GM23338 (cell line): ENCODE results near the gene NSF. TPM values are rescaled to one million over a fixed set of nuclear protein-coding genes. Genes with fewer than 3 reads are reported as not detected.

ENCODE experiments used
- ATAC-seq: fragments of 200-7000 bp; cut with Tn5 transposase; 3 replicates; pipeline ENCODE4 v1.9.1; 2020
- DNase-seq: peaks from one replicate; pipeline ENCODE4 v3.0.0-alpha.2; 2015; ENCODE audit warnings: low spot score
- H2AFZ ChIP-seq: fragments of 200-600 bp; sonication (generic); 2 replicates; pipeline ENCODE4 v1.8.0; 2016; ENCODE audit warnings: antibody characterized with exemption, mild to moderate bottlenecking, moderate library complexity
- H3F3A ChIP-seq: fragments of 200-600 bp; sonication (generic); replicated peaks from 2 replicates; pipeline ENCODE4 v1.8.0; 2017; ENCODE audit warnings: antibody characterized with exemption, mixed run types, low read depth
- H3K27ac ChIP-seq: fragments of 200-600 bp; sonication (generic); 2 replicates; pipeline ENCODE4 v1.6.1; 2016; ENCODE audit warnings: low read depth
- H3K27me3 ChIP-seq: fragments of 200-600 bp; sonication (generic); 2 replicates; pipeline ENCODE4 v1.8.0; 2016; ENCODE audit warnings: mild to moderate bottlenecking, mixed run types, moderate library complexity; ENCODE audit not compliant: insufficient read depth
- H3K36me3 ChIP-seq: fragments of 200-600 bp; sonication (generic); 2 replicates; pipeline ENCODE4 v1.8.0; 2016; ENCODE audit warnings: mild to moderate bottlenecking; ENCODE audit not compliant: insufficient read depth
- H3K4me1 ChIP-seq: fragments of 200-600 bp; sonication (generic); 2 replicates; pipeline ENCODE4 v1.8.0; 2016; ENCODE audit warnings: mild to moderate bottlenecking, moderate library complexity; ENCODE audit not compliant: insufficient read depth
- H3K4me2 ChIP-seq: fragments of 200-600 bp; sonication (generic); 2 replicates; pipeline ENCODE4 v1.7.1; 2017; ENCODE audit warnings: mixed run types
- H3K4me3 ChIP-seq: fragments of 200-600 bp; sonication (generic); 2 replicates; pipeline ENCODE4 v1.6.1; 2016; ENCODE audit warnings: mixed run types
- H3K79me2 ChIP-seq: fragments of 200-600 bp; sonication (generic); replicated peaks from 2 replicates; pipeline ENCODE4 v1.8.0; 2017; ENCODE audit warnings: mild to moderate bottlenecking; ENCODE audit not compliant: insufficient read depth
- H3K9me2 ChIP-seq: fragments of 200-600 bp; sonication (generic); 2 replicates; pipeline ENCODE4 v1.8.0; 2017; ENCODE audit not compliant: insufficient read depth
- H4K20me1 ChIP-seq: fragments of 200-600 bp; sonication (generic); replicated peaks from 2 replicates; pipeline ENCODE4 v1.8.0; 2017; ENCODE audit warnings: mild to moderate bottlenecking; ENCODE audit not compliant: insufficient read depth
- H3K27ac Mint-ChIP-seq: 2 replicates; pipeline ENCODE4 v1.8.0; 2020; ENCODE audit warnings: inconsistent platforms, mild to moderate bottlenecking, moderate library complexity, mixed read lengths
- H3K27me3 Mint-ChIP-seq: 3 replicates; pipeline ENCODE4 v1.8.0; 2022; ENCODE audit warnings: low read depth, mild to moderate bottlenecking, moderate library complexity, mixed read lengths, inconsistent platforms; ENCODE audit not compliant: insufficient read depth, poor library complexity
- H3K36me3 Mint-ChIP-seq: 3 replicates; pipeline ENCODE4 v1.8.0; 2021; ENCODE audit warnings: low read depth, mild to moderate bottlenecking, inconsistent platforms, moderate library complexity, mixed read lengths
- H3K4me1 Mint-ChIP-seq: 3 replicates; pipeline ENCODE4 v1.8.0; 2020; ENCODE audit warnings: mild to moderate bottlenecking, inconsistent platforms, mixed read lengths
- H3K4me3 Mint-ChIP-seq: 3 replicates; pipeline ENCODE4 v1.8.0; 2021; ENCODE audit warnings: moderate library complexity, mild to moderate bottlenecking, inconsistent platforms, mixed read lengths
- H3K9me3 Mint-ChIP-seq: 3 replicates; pipeline ENCODE4 v1.8.0; 2020; ENCODE audit warnings: moderate library complexity, mild to moderate bottlenecking, inconsistent platforms, mixed read lengths
- CREB1 ChIP-seq: fragments of 250-450 bp; sonication (Bioruptor Pico); IDR thresholded peaks from 2 replicates; pipeline ENCODE4 v1.5.0; 2020; ENCODE audit warnings: low read depth, mild to moderate bottlenecking, moderate library complexity
- EZH2phosphoT487 ChIP-seq: fragments of 200-600 bp; sonication (generic); IDR thresholded peaks from one replicate; pipeline ENCODE4 v1.8.1; 2018; ENCODE audit warnings: antibody characterized with exemption; ENCODE audit not compliant: unreplicated experiment
- STAT1 ChIP-seq: IDR thresholded peaks from one replicate; pipeline ENCODE4 v1.6.1; 2016; ENCODE audit warnings: antibody characterized with exemption; ENCODE audit not compliant: unreplicated experiment
- ZNF331 ChIP-seq: fragments of 250-450 bp; sonication (Bioruptor Pico); IDR thresholded peaks from 2 replicates; pipeline ENCODE4 v1.5.0; 2020; ENCODE audit warnings: low read depth, mild to moderate bottlenecking, moderate library complexity
- polyA plus RNA-seq: library from polyadenylated mRNA; unstranded; fragments of >200 nt; fragmentation: Nextera tagmentation; extraction: Ambion mirVana; gene quantifications from 2 replicates; pipeline ENCODE4 v1.2.1, GENCODE V29; 2016
- total RNA-seq: library from RNA; depleted of rRNA; stranded (reverse); fragments of >200 nt; shearing (Covaris generic); gene quantifications from 2 replicates; pipeline ENCODE4 v1.2.3, GENCODE V29; 2014
- TF ChIP-seq, protein P1 (sequence below): IDR thresholded peaks from one replicate; pipeline ENCODE4 v1.6.1; 2018; ENCODE audit warnings: antibody characterized with exemption; ENCODE audit not compliant: unreplicated experiment

Gene NSF
- total and polyA plus RNA-seq, 2 experiments from 2014 or later = 12.5 to 26.5 TPM

DNA sequence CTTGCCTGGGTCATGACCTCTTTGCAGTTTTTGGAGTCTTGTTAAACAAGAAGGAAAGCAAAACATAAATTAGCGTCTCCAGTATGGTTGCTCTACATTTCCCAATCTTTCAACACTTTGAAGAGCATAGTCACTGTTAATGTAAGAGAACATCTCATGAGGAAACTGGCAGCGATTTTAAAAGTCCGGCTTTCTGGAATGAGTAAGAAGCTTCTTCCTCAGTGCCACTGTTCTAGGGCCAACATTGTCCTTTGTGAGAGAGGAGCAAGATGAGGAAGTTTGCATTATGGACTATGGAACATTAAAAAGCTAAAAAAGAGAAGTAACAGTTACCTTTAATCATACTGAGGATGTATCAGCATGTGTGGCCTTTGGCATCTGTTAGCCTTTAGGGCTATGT, 154.9 kb downstream of the NSF start:
- Histone ChIP-seq H3F3A (no peaks in the 10 kb centered on the region), H3K79me2 (no peaks in the 10 kb centered on the region), H3K4me1 (no peaks in the 10 kb centered on the region), H3K27me3 (no peaks in the 10 kb centered on the region), H2AFZ (no peak overlapping the region), H3K4me2 (no peak overlapping the region), H4K20me1 (no peaks in the 10 kb centered on the region), H3K4me3 (no peak overlapping the region), H3K36me3 (no peaks in the 10 kb centered on the region), H3K27ac (no peak overlapping the region), H3K9me2 (no peaks in the 10 kb centered on the region)
- H3K36me3 Mint-ChIP-seq = no peaks in the 10 kb centered on the region
- H3K4me3 Mint-ChIP-seq = no peak overlapping the region
- no peak for TF ChIP-seq STAT1
- H3K9me3 Mint-ChIP-seq = no peaks in the 10 kb centered on the region
- ATAC-seq = no peak
- H3K4me1 Mint-ChIP-seq = peaks cover 19% of the 10 kb centered on the region
- peaks cover 2% of the 10 kb centered on the region for H3K27me3 Mint-ChIP-seq
- no peak for DNase-seq
- no peak overlapping the region for H3K27ac Mint-ChIP-seq

DNA sequence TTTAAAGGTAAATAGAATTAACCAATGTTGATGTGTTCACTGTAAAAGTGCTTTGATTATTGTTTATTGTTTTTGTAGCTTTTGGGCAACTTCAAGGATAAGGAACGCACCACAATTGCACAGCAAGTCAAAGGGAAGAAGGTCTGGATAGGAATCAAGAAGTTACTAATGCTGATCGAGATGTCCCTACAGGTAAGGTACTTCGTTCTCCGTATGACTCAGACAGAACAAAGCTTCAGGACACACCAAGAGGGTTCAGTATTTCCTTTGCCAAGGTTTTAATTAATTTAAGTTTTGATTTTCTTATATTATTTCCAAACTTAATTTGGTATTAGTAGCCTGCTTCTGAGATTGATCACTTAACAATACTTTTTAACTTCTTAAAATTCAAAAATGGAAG, 161.0 kb downstream of the NSF start:
- Histone ChIP-seq H3K9me2 (no peaks in the 10 kb centered on the region), H4K20me1 (no peaks in the 10 kb centered on the region), H3F3A (no peaks in the 10 kb centered on the region), H2AFZ (no peak overlapping the region), H3K36me3 (no peaks in the 10 kb centered on the region), H3K4me3 (no peak overlapping the region), H3K27me3 (no peaks in the 10 kb centered on the region), H3K4me1 (no peaks in the 10 kb centered on the region), H3K4me2 (no peak overlapping the region), H3K79me2 (no peaks in the 10 kb centered on the region), H3K27ac (no peak overlapping the region)
- DNase-seq (no peak), ATAC-seq (no peak)
- no peak overlapping the region for H3K27ac Mint-ChIP-seq
- no peak for TF ChIP-seq EZH2phosphoT487
- no peaks in the 10 kb centered on the region for H3K27me3 Mint-ChIP-seq
- no peaks in the 10 kb centered on the region for H3K9me3 Mint-ChIP-seq
- H3K4me1 Mint-ChIP-seq = 0 out of 3 replicates have a peak, but pooled peaks cover 4% of the 10 kb centered on the region
- no peak overlapping the region for H3K4me3 Mint-ChIP-seq
- no peaks in the 10 kb centered on the region for H3K36me3 Mint-ChIP-seq

DNA sequence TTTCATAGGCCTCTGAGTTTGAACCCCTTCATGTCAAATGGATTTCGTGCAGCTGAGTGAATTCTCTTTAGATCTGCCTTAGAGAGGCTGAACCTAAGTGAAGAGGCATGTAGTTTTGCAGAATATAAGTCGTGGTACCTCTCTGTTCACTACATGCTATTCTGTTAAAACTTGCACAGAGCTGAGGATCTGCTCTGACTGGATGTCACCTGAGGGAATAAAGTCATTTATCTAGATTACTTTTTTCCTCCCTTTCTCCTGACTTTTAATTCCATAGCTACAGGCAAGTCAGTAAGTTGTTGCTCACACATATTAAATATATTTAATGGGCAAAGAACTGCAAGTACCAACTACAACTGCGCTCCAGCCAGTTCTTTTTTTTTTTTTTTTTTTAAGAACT, 163.3 kb downstream of the NSF start:
- Histone ChIP-seq H3K27me3 (no peaks in the 10 kb centered on the region), H3K79me2 (no peaks in the 10 kb centered on the region), H3K4me2 (no peak overlapping the region), H3F3A (no peaks in the 10 kb centered on the region), H3K36me3 (no peaks in the 10 kb centered on the region), H4K20me1 (no peaks in the 10 kb centered on the region; the same call in 1 of the 2 replicates), H2AFZ (no peak overlapping the region), H3K4me1 (no peaks in the 10 kb centered on the region), H3K27ac (no peak overlapping the region), H3K9me2 (no peaks in the 10 kb centered on the region), H3K4me3 (no peak overlapping the region)
- Mint-ChIP-seq H3K36me3 (no peaks in the 10 kb centered on the region), H3K9me3 (no peaks in the 10 kb centered on the region), H3K4me3 (no peak overlapping the region), H3K27ac (no peak overlapping the region), H3K4me1 (no peaks in the 10 kb centered on the region), H3K27me3 (no peaks in the 10 kb centered on the region)
- ATAC-seq = no peak
- TF ChIP-seq CREB1 (CRISPR knock-in tag) = no peak
- TF ChIP-seq ZNF331 (CRISPR knock-in tag) = no peak
- no peak for TF ChIP-seq EZH2phosphoT487
- TF ChIP-seq, protein P1, sequence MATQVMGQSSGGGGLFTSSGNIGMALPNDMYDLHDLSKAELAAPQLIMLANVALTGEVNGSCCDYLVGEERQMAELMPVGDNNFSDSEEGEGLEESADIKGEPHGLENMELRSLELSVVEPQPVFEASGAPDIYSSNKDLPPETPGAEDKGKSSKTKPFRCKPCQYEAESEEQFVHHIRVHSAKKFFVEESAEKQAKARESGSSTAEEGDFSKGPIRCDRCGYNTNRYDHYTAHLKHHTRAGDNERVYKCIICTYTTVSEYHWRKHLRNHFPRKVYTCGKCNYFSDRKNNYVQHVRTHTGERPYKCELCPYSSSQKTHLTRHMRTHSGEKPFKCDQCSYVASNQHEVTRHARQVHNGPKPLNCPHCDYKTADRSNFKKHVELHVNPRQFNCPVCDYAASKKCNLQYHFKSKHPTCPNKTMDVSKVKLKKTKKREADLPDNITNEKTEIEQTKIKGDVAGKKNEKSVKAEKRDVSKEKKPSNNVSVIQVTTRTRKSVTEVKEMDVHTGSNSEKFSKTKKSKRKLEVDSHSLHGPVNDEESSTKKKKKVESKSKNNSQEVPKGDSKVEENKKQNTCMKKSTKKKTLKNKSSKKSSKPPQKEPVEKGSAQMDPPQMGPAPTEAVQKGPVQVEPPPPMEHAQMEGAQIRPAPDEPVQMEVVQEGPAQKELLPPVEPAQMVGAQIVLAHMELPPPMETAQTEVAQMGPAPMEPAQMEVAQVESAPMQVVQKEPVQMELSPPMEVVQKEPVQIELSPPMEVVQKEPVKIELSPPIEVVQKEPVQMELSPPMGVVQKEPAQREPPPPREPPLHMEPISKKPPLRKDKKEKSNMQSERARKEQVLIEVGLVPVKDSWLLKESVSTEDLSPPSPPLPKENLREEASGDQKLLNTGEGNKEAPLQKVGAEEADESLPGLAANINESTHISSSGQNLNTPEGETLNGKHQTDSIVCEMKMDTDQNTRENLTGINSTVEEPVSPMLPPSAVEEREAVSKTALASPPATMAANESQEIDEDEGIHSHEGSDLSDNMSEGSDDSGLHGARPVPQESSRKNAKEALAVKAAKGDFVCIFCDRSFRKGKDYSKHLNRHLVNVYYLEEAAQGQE = no peak
- no peak for DNase-seq
